Measurements from ENCODE around the gene SEC23A. TPM values are rescaled to one million over a fixed set of nuclear protein-coding genes. Genes with fewer than 3 reads are reported as not detected.

The SEC23A gene
- total and polyA plus RNA-seq, 2 of the 8 experiments (the other 6 are each of a cell fraction or from before 2014, with no cell fraction given): 30.9 to 58.2 TPM

- CTCF ChIA-PET (ENCODE audit: partially characterized antibody): interaction anchor here (1.0 to 1.8 kb wide), 4 partner anchors 14 to 194 kb away, joined by 3 to 5 read pairs (median 4); partner anchors contain the start of gene TRAPPC6B
- TF ChIP-seq MAX (IDR thresholded peaks at IDR 0.05) (peak; percentile 51), YY1 (IDR thresholded peaks at IDR 0.05; ENCODE audit: low read depth, low read length) (0 out of 2 replicates have a peak, but pooled peaks have one; percentile 53), POLR2A (IDR thresholded peaks at IDR 0.05; ENCODE audit: control extremely low read depth in 1 of 2, low read depth in 2 of 2, low read length in 2 of 2) (peak; percentile 59 to 85), KDM5A (IDR thresholded peaks at IDR 0.05; ENCODE audit: low read length) (0 out of 2 replicates have a peak, but pooled peaks have one; percentile 7), KDM4A (IDR thresholded peaks at IDR 0.05; ENCODE audit: low read depth, low read length, severe bottlenecking) (peak; percentile 94), PHF8 (conservative IDR thresholded peaks at IDR 0.05; ENCODE audit: low read depth, low read length) (peak; percentile 80), SIRT6 (IDR thresholded peaks at IDR 0.05; ENCODE audit: low read length) (no peak), NRF1 (IDR thresholded peaks at IDR 0.05; ENCODE audit: low read depth, low read length) (peak; percentile 88), SIN3A (conservative IDR thresholded peaks at IDR 0.05 in 1 of 2, IDR thresholded peaks at IDR 0.05 in 1 of 2; ENCODE audit: low read depth in 1 of 2, low read length in 2 of 2) (peak in 1 of 2 experiments; percentile 34; a peak in 1 of 4 replicates), E2F6 (IDR thresholded peaks at IDR 0.05) (no peak)
These were observed 11.2 kb upstream of the SEC23A start, which contains the start of gene GEMIN2 for GRCh38 chr14:39114073-39114838. Gene GEMIN2 (plus strand): TSS chr14:39114323. CDS start chr14:39114339, 16 bp downstream.

More at GRCh38 chr14:39114073-39114838, 11.2 kb upstream of the SEC23A start, which contains the start of gene GEMIN2:
- Histone ChIP-seq H2BK15ac (ENCODE audit: low read length) (no peak within 1 kb of the TSS), H3K79me2 (ENCODE audit: control insufficient read depth in 1 of 2, insufficient read depth in 2 of 2, low read length in 2 of 2) (peaks cover 0 to 8% of the 10 kb centered on the region in 2 experiments; a peak in 2 of 4 replicates), H3K36me3 (ENCODE audit: control insufficient read depth in 2 of 4, insufficient read depth in 4 of 4, low read length in 3 of 4) (peaks cover 0 to 17% (median 7%) of the 10 kb centered on the region in 4 experiments; a peak in 7 of 8 replicates), H3K14ac (ENCODE audit: insufficient read length) (no peak within 1 kb of the TSS), H2BK20ac (ENCODE audit: low read length) (no peak within 1 kb of the TSS), H3K4me1 (replicated peaks in 1 of 4; ENCODE audit: control insufficient read depth in 3 of 4, insufficient read depth in 4 of 4, low read length in 3 of 4) (peaks cover 0 to 2% (median 0%) of the 10 kb centered on the region in 4 experiments; a peak in 1 of 7 replicates), H4K91ac (replicated peaks; ENCODE audit: insufficient read length, low read length) (peak within 1 kb of the TSS; percentile 18), H3K23ac (ENCODE audit: insufficient read length) (no peak within 1 kb of the TSS), H4K8ac (ENCODE audit: extremely low read depth, insufficient read depth, low read length) (peak within 1 kb of the TSS; percentile 93), H3K56ac (replicated peaks; ENCODE audit: insufficient read length, low read depth, low read length) (no peak within 1 kb of the TSS), H2BK120ac (replicated peaks; ENCODE audit: low read depth, low read length) (no peak within 1 kb of the TSS), H4K5ac (ENCODE audit: insufficient read length, low read depth, low read length) (peak within 1 kb of the TSS; percentile 84), H3K9me3 (ENCODE audit: insufficient read depth in 2 of 2, low read depth in 1 of 2, low read length in 1 of 2) (no peaks in the 10 kb centered on the region), H3K4me3 (ENCODE audit: extremely low read depth in 1 of 4, insufficient read depth in 2 of 4, low read depth in 3 of 4, low read length in 4 of 4) (peak within 1 kb of the TSS; percentile 83 to 90 (median 87)), H3K27me3 (replicated peaks in 1 of 4; ENCODE audit: control insufficient read depth in 3 of 4, extremely low read depth in 1 of 4, insufficient read depth in 3 of 4, low read length in 3 of 4) (no peaks in the 10 kb centered on the region), H3K79me1 (ENCODE audit: low read depth, low read length) (no peaks in the 10 kb centered on the region), H3K27ac (ENCODE audit: low read depth, low read length) (peak within 1 kb of the TSS; percentile 33; the same call in 1 of the 2 replicates), H3K4ac (replicated peaks; ENCODE audit: insufficient read length, low read depth, low read length) (no peak within 1 kb of the TSS), H2BK5ac (ENCODE audit: low read depth, low read length) (no peak within 1 kb of the TSS), H4K20me1 (replicated peaks in 1 of 2; ENCODE audit: control insufficient read depth in 1 of 2, insufficient read depth in 2 of 2, low read length in 2 of 2) (no peaks in the 10 kb centered on the region), H2AK5ac (ENCODE audit: low read depth, low read length) (no peak within 1 kb of the TSS), H2BK12ac (ENCODE audit: low read depth, low read length) (no peak within 1 kb of the TSS), H3K18ac (ENCODE audit: extremely low read depth, low read length) (0 out of 2 replicates have a peak within 1 kb of the TSS, but pooled peaks have one; percentile 43), H3K23me2 (ENCODE audit: low read depth, low read length) (peaks cover 2% of the 10 kb centered on the region; the same call in 1 of the 2 replicates), H2AFZ (ENCODE audit: low read length) (peak within 1 kb of the TSS; percentile 97), H3K4me2 (ENCODE audit: insufficient read depth in 1 of 2, low read depth in 2 of 2, low read length in 2 of 2) (peak within 1 kb of the TSS; percentile 51 to 66), H3K9ac (replicated peaks in 1 of 4; ENCODE audit: extremely low read depth in 1 of 4, low read depth in 3 of 4, low read length in 3 of 4) (peak within 1 kb of the TSS; percentile 61 to 73 (median 70))
- DNase-seq (ENCODE audit: low read depth in 1 of 2, low spot score in 2 of 2) (peak; percentile 79 to 94), FAIRE-seq (peak; percentile 82)
- 2% methylated on average over 40 of the region's 40 CpGs; no CpG with 5 or more reads in 1 of the 2 experiments for WGBS, 2 experiments (ENCODE audit: extremely low coverage in 1 of 2, insufficient coverage in 1 of 2, insufficient read length in 1 of 2, insufficient replicate concordance in 2 of 2, low coverage in 1 of 2, low lambda C conversion rate in 2 of 2, missing lambda C conversion rate in 1 of 2)
- POLR2A ChIA-PET (ENCODE audit: partially characterized antibody): interaction anchor here (1.0 to 3.3 kb wide), 8 partner anchors 10 to 319 kb away, joined by 3 to 18 read pairs (median 6); partner anchors contain the start of genes SEC23A and TRAPPC6B

Data from H1 (cell line).